ENCODE data around the gene ASCL2.

ASCL2 gene

DNA sequence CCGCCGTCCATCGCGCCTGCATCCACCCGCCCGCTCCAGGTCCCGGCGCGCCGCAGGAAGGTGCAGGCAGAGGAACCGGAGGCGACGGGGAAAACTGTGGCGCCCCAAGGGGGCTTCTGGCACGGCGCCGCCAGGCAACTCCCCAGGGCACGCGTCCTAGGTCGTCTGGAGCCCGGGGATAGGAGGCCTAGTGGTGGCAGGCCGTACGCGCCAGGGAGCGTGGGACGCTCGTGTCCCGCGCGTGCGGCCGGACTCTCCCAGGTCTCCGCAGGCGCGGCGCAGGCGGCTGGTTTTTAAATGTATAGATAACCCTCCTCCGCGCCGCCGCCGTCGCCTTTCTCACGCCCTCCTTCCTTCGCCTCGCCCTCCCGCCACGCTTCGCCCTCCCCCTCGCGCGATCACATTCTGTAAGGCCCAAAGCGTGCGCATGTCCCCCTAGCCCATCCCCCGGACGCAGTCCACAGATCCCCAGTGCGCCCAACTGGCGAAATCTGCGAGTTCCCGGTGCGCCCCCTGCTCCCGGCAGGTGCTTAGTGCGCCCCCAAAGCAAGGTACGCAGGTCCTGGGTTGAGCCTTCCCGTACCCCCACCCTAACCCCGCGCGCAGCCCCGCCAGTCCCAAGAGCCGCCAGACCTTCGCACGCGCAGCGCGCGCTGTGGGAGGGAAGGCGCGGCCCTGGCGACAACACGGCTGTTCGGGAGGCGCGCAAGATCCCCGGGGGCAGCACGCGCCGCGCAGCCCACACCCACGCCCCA is at the start of gene ASCL2:
Gene ASCL2, minus strand, starts transcription at position 267 of the 755 bp plus-strand sequence. Its CDS starts 256 bp downstream, at position 11.
- DNase-seq (ENCODE audit: low read depth in 3 of 3), result no peak

DNA sequence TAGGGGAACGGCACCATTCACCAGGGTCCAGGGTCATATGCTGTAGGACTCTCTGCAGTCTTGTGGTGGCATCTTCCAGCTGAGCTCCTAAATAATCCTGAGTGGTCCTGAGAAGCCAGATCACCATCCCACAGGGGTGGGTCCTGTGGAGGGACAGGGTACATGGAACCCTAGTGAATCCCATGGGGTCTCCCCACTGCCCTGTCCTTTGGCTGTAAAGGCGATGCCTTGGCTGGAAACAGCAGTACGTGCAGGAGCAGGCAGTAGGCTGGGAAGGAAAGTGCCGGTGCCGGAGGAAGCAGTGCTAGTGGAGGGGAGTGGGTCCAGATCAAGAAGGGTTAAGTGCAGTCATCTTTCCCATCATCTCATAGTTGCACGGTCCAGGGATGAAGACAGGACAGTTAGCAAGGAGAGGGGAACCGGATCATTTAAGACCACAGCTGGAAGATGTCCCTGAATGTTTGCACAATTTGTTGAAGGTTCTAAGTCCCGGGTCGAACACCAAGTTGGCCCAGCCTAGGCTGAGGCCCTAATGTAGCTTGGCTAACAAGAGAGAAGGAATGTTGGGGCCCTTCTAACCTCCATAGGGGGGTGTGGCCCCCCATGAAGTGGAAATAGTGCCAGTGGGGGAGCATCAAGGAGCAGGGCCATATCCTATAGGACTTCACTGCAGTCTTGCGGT is 49.5 kb upstream of the ASCL2 start:
- no peak for DNase-seq (ENCODE audit: low read depth in 3 of 3)

GRCh38 chr11:2318707-2319106 is 48.3 kb upstream of the ASCL2 start:
- no peak for DNase-seq (ENCODE audit: low read depth in 3 of 3)

- no peak for DNase-seq (ENCODE audit: low read depth in 3 of 3)
Measured at GRCh38 chr11:2318123-2318522, 47.7 kb upstream of the ASCL2 start.

DNA sequence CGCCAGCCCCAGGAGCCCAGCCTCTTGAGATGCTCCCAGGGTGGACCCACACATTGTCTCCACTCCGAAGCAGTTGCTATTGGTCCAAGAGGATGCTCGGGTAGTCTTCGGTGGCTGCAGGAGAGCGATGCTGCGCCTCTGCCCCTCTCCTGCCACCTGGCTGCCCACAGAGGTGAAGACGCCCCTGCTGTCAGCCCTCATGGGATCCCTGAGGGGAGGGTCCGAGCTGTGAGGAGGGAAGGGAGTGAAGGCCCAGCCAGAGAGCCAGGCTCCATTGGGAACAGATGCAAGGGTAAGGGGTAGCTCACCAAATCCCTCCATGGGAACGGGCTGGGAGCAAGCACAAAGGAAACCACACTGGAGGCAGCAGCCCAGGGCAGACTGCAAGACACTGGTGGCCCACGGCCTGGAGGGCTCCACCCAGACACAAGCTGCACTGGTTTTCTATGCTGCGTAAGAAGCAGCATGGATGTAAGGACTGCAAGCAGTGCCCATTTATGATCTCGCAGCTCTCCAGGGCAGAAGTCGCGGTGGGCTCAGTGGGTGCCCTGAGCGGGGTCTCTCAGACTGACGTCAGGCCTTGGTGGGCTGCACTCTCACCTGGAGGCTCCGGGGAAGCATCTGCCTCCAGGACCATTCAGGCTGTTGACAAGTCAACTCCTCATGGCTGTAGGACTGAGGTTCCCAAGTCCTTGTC is 47.1 kb upstream of the ASCL2 start:
- DNase-seq (ENCODE audit: low read depth in 3 of 3), result no peak

DNA sequence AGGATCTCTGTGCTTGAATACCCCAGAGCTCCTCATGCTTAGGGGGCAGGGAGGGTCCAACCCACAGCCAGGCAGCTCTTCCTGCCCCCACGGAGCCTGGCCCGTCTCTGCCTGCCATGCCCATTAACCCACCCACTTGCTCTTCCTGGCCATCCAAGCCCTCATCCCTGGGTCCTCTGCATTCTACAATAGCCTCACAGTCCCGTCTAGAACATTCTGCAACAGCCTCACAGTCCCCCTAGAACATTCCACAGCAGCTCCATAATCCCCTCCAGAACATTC is 46.5 kb upstream of the ASCL2 start:
- DNase-seq (ENCODE audit: low read depth in 3 of 3), result no peak

DNA sequence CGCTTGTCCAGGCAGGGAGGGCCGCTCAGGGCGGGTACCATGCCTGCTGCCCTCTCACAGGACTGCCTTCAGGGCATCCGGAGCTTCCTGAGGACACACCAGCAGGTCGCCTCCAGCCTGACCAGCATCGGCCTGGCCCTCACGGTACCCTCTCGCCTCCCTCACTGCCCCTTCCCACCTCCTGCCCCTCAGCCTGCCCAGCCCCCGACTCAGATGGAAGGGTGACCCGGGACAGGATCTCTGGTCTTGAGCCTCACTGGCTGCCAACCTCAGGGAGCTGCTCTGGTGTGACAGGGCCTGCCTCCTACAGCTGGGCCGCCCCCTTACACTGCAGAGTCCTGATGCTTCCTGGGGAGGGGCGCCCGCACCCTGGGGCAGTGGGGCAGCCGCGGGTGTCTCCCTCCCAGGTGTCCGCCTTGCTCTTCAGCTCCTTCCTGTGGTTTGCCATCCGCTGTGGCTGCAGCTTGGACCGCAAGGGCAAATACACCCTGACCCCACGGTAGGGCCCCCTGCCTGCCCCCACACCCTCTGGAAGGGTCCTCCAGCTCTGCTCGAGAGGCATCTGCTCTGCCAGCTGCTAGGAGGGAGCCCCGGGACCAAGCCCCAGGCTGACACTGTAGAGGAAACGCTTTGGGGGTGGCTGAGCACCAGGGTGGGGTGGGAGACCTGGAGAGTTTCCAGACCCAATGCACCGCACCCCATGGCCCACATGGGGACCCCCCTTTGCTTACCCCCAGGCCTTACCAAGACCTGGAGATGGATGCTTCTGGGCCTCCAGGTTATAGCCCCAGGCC is 46.0 kb upstream of the ASCL2 start:
- DNase-seq (ENCODE audit: low read depth in 3 of 3), result no peak

DNA sequence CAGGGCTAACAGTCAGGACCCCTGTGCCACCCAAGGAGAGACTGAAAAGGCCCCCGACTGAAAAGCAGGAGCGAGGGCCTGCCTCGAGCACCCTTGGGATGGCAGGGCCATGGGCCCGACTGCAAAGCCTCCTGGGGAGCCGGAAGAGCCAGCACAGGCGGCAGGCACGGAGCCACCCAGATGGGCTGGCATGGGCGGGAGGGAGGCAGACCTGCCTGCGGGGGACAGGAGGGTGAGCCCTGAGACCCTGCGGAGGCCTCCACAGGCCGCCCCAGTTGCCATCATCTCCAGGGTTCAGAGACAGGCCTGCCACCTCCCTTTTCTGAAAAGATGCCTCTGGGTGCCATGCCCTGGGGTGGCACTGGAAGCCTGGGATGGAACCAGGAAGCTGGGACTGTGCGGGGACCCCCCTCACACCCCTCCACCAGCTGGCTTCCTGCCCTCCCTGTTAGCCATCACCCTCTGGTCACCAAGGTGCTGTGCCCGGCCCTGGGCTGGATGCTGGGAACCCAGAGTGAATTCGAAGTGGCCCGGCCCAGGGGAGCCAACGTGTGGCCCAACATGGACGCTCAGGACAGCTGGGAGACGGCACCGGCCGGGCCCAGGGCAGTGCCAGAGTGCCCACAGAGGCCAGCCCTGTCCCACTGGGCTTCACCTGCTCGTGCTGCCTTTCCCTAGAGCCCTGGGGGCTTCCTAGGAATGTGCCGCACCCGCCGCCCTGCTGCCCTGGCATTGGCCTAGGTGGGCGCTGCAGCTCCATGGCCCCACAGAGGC is 45.2 kb upstream of the ASCL2 start:
- DNase-seq (ENCODE audit: low read depth in 3 of 3), result no peak

DNA sequence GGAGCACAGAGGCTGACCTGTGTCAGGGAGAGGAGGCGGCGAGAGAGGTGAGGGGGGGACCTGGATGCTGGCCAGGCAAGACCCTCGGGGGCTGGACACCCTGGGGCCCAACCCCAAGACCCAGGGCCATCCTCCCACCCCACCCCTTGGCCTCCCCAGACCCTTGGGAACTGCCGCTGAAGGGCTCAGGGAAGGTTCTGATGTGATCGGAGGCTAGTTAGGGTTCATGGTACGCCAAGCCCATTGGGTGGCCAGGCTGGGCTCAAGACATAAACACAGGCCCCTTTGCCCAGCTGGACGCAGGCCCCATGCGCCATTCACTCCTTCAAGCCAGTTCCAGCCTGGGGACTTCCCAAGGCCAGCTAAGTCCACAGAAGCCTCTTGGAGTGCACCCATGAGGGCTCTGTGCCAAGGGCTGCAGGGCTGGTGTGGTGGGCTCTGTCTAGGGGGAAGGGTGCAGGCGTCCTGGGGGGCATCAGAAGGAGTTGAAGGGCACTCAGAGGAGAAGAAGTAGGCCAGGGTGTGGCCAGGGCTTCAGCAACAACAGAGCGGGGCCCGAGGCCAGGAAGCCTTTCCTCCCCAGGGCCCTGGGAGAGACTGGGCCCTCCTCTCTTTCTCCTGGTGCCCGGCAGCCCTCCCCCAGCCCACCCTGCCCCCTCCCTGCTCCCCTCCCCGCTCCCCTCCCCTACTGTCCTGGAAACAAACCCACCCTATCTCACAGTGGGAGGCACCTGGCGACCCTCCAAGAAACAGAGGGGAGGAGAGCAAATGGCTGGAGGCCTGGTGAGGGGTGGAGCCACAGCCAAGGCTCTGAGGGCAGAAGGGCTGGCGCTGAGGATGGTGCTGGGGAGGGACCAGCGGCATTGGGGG is 44.4 kb upstream of the ASCL2 start:
- no peak for DNase-seq (ENCODE audit: low read depth in 3 of 3)

GRCh38 chr11:2314136-2314524 is 43.7 kb upstream of the ASCL2 start:
- no peak for DNase-seq (ENCODE audit: low read depth in 3 of 3)

- DNase-seq (ENCODE audit: low read depth in 3 of 3), result no peak
Measured at GRCh38 chr11:2313051-2313951, 42.9 kb upstream of the ASCL2 start.

GRCh38 chr11:2312232-2313042 is 42.0 kb upstream of the ASCL2 start:
- DNase-seq (ENCODE audit: low read depth in 3 of 3), result no peak

DNA sequence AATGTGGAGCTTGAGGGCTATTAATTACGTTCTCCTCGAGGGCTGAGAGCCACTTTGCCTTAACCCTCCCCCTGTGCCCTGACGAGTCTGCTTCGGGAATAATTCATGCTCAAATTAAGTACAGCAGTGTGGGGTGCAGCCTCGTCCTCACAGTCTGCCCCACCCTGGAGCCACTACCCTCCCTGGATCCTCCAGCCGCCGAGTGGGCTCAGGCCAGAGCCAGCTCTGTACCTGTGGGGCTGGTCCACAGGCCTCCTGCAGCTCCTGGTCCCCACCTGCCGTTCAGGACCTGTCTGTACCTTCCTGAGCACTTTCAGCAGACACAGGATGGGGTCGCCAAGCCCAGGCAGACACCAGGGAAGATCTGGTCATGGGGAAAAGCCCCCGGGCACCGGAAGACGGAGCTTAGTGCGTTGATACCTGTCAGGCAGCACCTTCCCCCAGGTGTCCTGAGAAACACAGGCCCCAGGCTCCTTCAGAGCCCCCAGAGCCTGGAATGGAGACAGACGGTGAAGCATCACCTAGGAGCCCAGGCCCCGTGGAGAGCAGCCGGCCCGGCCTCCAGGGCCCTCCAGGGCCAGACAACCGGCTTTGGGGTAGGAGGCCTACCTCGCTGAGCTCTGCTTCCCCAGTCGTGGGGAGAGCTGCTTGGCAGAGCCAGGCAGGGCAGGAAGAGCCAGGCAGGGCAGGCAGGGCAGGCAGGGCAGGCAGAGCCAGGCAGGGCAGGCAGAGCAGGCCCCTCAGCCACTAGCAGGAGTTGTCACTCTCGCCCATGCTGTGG is 41.2 kb upstream of the ASCL2 start:
- DNase-seq (ENCODE audit: low read depth in 3 of 3), result no peak

- DNase-seq (ENCODE audit: low read depth in 3 of 3), result no peak
Measured at GRCh38 chr11:2310786-2311352, 40.5 kb upstream of the ASCL2 start.

DNA sequence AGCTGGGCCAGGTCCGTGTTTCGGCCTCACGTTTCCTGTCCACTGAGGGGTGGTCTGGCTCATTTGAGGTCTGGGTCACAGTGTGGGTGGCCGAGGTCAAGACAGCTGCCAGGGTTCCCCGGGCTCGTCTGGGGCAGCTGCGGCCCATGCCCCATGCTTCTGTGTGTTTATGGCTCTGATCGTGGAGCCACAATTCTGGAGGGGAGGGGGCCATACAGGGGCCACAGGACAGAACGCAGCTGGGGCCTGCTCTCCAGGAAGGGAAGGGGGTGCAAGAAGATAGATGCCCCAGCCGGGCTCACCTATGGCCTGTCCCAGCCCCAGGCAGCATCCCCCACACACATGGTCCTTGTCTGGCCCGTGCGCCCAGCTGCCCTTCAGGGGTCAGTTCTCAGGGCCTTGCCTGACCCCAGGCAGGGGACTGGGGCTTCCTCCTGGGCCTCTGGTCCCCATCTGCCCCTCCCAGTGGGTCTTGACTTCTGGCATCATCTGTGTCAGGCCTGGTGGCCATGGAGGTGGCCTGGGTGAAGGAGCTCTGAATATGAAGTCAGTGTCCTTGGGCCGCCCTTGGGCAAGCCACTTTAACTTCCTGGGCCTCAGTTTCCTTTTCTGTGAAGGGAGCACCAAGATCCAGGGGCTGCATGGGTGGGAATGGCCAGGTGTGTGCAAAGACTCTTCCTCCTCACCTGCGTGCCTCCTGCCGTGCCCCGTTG is 39.8 kb upstream of the ASCL2 start:
- DNase-seq (ENCODE audit: low read depth in 3 of 3), result no peak

DNA sequence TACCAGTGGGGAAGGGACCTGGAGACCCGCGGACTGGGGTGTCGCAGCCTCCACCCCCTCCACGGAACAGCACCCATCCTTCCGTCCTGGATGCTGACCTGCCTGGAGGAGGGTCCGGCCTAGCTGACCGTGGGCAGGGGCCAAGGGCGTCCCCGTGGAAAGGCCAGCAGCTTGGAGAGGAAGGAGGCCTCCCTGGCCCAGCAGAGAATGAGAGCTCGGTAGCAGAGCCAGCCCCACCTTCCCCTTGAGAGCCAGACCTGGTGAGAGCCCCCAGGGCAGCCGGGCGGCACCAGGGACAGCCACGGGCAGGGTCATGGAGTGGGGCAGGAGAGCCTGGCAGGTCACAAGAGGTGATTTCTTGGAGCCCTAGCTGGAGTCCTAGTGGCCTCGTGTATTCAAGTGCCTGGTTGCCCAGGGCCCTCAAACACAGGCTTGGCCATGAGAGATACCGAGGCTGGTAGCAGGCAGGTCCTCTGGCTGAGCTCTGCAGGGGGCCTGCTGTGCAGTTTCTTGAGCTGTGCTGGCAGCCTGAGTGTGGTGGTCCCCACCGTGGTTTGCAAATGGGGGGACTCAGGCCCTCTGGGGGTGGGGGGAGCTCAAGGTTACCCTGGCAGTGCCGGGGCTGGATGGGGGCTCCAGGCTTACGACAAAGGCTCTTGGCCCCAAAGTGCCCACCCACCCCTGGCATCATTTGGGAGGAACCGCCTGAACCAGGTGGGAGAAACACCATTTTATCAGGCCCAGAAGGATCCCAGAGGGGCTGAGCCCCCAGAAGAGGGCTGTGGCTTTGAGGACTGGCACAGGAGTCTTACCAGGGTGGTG is 39.1 kb upstream of the ASCL2 start:
- no peak for DNase-seq (ENCODE audit: low read depth in 3 of 3)

All from stimulated activated CD4-positive, alpha-beta T cell treated with anti-CD3 and anti-CD28 coated beads, TNF-alpha, amount 100 ng/mL, for 4 hours (primary cell).